Hematopoietic multipotent progenitor cell treated with erythropoietin and hydrocortisone succinate and interleukin-3 and kit ligand, for 15 days (in vitro differentiated cells): ENCODE results near the gene WDR81.
"Not testable (repeated sequence)": the region's sequence is repeated elsewhere in the genome, so short reads cannot be mapped to it uniquely, and the experiment has no call there.

ENCODE experiments used
- DNase-seq: peaks from one replicate; pipeline ENCODE4 v3.0.0-alpha.2; 2015; ENCODE audit warnings: low spot score

The WDR81 gene

DNA sequence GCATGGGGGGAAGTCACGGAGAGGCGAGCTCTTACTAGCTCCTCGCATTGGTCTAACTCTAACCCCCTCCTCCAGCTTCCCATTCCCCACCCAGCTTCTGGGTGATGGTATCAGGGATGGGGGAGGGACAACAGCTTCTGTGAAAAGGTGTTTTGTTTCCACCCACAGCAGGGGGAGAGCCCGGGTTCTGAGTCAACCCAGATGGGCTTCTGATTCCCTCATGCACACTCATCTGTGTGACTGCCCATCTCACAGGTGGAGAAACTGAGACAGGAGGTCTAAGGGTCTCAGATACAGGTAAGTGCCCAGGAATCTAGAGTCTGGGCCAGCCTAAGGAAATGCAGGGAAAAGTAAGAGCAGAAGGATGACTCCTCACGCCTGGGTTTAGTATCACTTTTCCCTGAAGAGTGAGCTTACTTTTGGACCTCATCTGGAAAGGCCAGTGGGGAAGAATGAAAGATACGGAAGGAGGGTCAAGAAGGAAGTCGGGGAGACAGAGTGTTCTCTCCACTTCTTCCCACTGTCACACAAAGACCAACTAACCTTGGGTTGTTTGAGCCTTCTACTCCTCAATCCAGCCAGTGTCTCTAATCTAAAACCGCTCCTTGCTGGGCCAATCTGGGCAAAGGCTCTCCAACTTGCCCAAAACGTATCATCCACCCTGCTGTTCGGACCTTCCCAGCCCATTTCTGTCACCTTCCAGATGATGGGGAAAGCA lies 11.2 kb upstream of the WDR81 start:
- DNase-seq: no peak

DNA sequence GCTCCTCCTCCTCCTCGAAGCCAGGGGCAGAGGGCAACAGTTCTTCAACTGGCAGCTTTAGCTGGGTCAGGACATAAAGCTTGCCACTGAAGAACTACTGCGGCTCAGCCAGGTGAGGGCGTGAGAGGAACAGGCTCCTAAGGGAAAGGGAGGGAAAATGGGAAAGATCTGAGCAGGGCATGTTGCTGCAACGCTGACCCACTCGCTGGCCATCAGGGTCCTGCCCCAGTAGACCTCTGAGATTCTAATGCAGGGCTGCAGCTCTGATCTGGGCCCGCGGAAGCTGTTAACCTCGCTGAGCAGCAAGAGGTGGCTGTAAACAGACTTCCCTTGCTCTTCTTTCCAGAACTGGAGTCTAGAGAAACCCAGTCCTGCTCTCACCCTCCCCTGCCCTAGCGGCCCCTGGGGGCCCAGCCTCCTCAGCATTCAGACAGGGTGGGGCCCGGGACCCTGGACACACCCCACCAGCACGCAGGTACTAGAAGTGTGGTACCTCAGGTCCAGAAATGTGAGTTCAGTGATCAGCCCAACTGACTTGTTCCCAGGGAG lies 10.6 kb upstream of the WDR81 start:
- DNase-seq: no peak

DNA sequence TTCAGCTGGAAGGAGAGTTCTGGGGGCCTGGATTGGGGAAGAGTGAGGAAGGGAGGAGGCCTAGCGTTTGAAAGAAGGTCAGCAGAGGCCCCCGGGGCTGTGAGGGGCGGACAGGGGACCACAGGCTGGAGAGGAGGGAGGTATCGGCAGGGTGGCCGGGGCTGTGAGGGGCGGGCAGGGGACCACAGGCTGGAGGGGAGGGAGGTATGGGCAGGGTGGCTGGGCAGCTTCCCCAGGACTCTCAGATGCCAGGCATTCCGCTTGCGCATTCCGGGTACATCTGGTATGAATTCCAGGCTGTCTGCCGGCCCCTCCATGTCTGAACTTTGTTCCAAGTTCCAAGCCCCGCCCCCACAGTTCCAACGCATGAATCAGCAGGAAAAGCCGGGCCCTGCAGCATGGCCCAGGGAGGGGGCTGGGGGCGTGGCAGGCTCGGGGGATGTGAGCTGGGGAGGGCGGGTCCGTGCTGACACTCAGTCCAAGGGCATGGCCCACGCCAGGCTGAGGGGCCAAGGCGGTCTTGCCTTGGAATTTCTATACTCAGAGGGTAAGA lies 10.0 kb upstream of the WDR81 start:
- peak; percentile 79 for DNase-seq

DNA sequence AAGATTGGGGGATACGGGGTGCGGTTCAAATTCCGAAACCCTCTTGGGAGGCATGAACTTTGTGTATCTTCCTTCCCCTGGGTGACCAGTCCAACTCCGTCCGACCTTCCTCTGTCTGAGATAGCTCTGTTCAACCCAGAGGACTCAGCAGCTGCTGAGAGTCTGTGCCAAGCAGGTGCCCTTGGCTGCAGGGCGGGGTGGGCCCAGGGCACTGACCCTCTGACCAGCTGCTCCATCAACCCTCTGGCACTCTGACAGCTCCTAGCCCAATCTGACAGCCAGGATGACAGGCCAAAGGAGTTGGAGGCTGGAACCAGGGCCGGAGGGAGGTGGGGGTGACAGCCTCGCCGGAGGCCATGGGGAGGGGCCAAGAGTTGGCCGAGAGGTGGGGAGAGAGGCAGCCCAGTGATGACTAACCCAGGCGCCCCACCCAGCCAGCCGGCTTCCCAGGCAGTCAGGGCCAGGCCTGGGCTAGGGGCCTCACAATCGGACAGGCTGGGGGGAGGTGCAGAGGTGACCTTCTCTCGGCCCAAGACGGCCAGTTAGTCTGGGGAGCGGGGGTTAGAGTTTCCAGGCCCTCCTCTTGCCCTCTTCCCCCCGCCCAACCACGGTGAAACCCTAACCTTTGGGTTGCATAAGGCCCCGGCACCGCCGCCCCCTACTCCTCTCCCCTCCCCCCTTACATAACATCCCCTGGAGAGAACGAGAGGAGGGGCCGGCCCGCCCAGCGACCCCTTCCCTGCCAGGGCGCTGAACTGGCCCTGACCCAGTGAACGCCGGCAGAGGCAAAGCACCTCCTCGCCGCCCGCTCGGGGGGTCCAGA lies 9.3 kb upstream of the WDR81 start:
- DNase-seq: peak; percentile 87

DNA sequence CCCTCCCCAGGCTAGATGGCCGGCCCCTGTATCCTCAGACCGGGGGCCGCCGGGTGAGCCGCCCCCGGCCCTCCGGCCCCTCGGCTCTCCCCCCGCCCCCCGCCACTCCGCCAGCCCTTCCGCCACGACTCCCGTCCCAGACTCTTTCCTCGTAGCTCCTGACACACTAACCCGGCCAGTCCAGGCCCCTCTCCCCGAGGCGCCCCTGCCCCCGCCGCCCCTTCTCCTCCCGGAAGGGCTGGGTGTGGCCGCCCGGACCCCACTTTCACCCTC lies 8.8 kb upstream of the WDR81 start:
- DNase-seq: no peak

DNA sequence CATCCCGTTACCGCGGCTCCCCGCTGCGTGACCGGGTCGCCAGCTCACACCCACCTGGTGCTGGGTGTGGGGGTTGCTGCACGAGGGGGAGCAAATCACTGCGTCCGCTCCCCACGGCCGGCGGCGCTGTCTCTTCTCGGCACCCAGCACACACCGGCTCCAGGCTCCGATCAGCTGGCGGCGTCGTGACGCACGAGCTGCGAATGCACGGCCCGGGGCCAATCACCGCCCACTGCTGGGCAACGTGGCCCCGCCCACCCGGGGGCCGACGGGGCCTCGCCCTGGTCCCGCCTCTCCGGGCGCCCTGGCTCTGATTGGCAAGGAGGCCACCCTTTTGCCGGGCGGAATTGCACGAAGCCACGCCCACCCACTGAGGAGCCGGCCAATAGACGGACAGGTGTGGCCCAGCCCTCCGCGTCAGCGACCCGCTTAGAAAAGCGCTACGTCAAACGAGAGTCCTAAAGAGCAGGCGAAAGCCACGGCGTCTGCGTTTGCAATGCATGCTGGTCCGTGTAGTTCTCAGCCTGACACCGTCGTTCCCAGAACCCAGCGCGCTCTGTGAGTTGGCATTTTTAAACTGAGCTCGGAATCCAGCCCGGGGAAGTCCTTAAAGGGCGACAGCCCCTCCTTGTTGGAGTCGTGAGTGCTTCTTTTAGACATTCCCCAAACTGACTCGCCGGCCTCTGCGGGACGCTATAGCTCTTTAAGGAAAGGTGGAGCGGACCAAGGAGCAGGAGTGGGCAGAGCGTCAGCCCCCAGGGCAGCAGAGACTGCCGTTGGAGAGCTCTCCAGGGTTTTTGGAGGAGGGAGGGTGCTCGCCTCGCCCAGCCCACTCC lies 8.2 kb upstream of the WDR81 start:
- peak; percentile 100 for DNase-seq

DNA sequence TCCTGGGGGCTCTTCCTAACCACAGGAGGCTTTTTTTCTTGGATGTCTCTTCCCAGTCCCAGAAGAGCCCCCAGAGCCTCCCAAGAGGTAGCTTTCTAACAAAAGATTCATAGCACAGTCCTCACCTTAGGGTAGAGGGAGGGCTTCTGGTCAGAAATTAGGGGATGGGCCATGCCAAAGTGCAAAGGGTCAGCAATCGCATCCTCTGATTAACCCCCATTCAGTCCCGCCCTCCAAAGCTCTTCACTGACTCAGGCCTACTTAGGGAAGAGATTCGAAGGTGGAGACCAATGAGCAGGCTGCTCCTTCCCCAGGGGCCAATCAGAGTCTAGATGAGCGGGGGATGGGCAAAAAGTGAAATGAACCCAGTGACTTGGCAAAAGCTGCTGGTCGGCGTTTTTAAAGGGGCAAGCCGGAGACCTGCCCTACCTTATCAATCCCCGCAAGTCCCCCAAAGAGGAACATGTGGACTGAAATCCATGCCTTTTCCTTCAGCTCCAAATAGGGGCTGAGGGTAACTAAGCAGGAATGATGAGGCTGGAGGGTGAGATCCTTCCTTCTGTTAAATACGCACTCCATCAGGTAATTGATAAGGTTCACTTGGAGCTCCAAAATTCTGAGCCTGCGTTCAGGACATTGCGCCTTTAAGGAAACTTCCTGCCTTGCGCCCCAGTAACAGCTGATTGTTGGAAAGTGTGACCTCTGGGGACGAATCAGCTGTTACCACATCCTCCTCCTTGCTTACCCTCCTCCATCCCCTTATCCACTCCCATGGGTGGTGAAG lies 7.4 kb upstream of the WDR81 start:
- DNase-seq: peak; percentile 99

DNA sequence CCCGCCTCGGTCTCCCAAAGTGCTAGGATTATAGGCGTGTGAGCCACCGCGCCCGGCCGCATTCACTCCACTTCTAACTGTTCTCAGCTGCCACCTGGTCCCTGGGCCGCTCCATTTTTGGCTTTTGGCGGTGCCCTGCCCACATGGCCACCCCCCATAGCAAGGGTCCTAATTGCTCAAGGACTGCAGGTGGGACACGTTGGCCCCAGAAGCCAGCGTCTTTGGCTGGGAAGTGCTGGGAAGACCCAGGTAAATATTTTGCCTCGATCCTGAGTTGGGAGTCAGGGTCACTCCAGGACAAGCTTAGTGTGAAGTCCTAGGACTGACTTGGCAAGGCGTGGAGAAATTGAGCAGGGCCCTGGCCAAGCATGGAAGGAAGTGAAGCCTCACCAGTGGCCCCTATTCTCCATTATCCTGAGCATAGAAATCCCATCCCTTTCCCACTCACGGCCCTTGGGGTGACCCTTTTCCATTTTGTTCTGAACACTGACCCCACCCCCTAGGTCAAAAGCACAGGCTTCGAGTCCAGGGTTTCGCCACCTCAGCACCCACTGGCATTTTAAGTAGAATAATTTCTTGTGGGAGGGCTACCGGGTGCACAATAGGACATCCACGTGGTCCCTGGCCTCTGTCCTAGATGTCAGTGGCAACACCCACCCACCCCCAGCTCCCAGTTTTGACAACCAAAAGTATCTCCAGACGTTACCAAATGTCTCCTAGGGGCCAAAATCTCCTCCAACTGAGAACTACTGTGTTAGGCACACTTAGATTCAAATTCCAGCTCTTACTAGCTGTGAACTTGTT lies 5.9 kb upstream of the WDR81 start:
- DNase-seq: no peak

DNA sequence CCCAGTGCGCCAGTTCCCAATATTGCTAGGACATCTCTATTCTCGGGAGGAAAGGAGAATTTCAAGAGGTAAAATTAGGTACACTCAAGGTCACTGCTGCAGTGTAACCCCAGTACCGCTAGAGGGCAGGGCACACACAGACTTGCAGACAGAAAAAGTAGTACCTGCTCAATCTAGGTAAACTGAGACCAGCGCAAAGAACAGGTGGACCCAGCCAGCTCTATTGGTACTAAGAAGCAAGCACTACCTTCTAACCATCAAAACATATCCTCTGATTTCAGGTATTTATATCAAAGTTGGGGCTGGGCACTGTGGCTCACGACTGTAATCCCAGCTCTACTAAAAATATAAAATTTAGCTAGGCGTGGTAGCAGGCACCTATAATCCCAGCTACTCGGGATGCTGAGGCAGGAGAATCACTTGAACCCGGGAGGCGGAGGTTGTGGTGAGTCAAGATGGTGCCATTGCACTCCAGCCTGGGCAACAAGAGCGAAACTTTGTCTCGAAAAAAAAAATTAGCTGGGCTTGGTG lies 3.6 kb upstream of the WDR81 start:
- DNase-seq: peak; percentile 84

DNA sequence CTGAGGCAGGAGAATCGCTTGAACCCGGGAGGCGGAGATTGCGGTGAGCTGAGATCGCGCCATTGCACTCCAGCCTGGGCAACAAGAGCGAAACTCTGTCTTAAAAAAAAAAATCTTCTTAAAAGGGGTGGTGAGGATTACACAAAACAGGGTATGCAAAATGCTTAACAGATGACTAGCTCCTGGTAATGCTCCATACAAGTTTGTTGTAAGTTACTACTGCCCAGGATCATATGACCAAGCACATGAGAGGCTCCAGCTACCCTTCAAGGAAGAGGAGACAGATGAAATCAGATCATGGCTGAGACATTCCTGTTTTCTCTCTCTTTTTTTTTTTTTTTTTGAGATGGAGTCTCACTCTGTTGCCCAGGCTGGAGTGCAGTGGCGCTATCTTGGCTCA lies 2.5 kb upstream of the WDR81 start:
- DNase-seq: not testable (repeated sequence)

DNA sequence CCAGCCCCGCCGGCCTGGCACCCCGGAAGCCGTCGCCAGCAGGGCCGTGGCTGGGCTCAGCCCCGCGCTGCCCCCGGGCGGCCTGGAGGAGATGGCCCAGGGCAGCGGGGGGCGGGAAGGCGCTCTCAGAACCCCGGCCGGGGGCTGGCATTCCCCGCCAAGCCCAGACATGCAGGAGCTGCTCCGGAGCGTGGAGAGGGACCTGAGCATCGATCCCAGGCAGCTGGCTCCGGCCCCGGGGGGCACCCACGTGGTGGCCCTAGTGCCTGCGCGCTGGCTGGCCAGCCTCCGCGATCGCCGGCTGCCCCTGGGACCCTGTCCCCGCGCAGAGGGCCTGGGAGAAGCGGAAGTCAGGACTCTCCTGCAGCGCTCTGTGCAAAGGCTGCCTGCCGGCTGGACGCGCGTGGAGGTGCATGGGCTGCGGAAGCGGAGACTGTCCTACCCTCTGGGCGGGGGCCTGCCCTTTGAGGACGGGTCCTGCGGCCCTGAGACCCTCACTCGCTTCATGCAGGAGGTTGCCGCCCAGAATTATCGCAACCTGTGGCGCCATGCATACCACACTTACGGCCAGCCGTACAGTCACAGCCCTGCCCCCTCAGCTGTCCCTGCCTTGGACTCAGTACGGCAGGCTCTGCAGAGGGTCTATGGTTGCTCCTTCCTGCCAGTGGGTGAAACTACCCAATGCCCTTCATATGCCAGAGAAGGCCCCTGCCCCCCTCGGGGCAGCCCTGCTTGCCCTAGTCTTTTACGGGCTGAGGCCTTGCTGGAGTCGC lies 551 bp downstream of the WDR81 start:
- DNase-seq: no peak

DNA sequence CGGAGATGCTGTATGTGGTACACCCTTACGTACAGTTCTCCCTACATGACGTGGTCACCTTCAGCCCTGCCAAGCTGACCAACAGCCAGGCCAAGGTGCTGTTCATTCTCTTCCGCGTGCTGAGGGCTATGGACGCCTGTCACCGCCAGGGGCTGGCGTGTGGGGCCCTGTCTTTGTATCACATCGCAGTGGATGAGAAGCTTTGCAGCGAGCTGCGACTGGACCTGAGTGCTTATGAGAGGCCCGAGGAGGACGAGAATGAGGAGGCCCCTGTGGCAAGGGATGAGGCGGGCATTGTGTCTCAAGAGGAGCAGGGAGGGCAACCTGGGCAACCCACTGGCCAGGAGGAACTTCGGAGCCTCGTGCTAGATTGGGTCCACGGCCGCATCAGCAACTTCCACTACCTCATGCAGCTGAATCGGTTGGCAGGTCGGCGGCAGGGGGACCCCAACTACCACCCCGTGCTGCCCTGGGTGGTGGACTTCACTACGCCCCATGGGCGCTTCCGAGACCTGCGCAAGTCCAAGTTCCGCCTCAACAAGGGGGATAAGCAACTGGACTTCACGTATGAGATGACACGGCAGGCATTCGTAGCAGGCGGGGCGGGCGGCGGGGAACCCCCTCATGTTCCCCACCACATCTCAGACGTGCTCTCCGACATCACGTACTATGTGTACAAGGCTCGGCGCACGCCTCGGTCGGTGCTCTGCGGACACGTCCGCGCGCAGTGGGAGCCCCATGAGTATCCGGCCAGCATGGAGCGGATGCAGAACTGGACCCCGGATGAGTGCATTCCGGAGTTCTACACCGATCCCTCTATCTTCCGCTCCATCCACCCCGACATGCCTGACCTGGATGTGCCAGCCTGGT lies 1.4 kb downstream of the WDR81 start:
- DNase-seq: no peak

DNA sequence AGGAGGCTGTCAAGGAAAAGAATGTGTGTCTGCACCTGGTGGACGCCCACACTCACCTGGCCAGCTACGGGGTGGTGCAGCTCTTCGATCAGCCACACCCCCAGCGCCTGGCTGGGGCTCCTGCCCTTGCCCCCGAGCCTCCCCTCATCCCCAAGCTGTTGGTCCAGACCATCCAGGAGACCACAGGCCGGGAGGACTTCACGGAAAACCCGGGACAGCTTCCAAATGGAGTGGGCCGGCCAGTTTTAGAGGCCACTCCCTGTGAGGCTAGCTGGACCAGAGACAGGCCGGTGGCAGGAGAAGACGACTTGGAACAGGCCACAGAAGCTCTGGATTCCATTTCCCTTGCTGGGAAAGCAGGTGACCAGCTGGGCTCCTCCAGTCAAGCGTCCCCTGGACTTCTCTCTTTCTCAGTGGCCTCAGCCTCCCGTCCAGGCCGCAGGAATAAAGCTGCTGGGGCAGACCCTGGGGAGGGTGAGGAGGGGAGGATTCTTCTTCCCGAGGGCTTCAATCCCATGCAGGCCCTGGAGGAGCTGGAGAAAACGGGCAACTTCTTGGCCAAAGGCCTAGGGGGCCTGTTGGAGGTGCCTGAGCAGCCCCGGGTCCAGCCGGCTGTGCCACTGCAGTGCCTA lies 2.2 kb downstream of the WDR81 start:
- no peak for DNase-seq

DNA sequence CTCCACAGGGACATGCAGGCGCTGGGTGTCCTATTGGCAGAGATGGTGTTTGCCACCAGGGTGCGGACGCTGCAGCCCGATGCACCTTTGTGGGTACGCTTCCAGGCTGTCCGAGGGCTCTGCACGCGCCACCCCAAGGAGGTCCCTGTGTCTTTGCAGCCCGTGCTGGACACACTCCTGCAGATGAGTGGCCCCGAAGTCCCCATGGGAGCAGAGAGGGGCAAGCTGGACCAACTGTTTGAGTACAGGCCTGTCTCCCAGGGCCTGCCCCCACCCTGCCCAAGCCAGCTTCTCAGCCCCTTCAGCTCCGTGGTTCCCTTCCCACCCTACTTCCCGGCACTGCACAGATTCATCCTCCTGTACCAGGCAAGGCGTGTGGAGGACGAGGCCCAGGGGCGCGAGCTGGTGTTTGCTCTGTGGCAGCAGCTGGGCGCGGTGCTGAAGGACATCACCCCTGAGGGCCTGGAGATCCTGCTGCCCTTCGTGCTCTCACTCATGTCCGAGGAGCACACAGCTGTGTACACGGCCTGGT lies 2.8 kb downstream of the WDR81 start:
- DNase-seq: no peak

DNA sequence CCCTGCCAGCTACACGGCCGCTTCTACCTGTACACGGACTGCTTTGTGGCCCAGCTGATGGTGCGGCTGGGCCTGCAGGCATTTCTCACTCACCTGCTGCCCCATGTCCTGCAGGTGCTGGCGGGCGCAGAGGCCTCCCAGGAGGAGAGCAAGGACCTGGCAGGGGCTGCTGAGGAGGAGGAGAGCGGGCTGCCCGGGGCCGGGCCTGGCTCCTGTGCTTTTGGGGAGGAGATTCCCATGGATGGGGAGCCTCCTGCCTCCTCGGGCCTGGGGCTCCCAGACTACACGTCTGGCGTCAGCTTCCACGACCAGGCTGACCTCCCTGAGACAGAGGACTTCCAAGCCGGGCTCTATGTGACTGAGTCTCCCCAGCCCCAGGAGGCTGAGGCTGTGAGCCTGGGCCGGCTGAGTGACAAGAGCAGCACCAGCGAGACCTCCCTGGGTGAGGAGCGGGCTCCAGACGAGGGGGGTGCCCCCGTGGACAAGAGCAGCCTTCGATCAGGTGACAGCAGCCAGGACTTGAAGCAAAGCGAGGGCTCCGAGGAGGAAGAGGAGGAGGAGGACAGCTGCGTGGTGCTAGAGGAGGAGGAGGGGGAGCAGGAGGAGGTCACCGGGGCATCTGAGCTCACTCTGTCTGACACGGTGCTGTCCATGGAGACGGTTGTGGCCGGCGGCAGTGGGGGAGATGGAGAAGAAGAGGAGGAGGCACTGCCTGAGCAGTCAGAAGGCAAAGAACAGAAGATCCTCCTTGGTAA lies 3.5 kb downstream of the WDR81 start:
- no peak for DNase-seq

DNA sequence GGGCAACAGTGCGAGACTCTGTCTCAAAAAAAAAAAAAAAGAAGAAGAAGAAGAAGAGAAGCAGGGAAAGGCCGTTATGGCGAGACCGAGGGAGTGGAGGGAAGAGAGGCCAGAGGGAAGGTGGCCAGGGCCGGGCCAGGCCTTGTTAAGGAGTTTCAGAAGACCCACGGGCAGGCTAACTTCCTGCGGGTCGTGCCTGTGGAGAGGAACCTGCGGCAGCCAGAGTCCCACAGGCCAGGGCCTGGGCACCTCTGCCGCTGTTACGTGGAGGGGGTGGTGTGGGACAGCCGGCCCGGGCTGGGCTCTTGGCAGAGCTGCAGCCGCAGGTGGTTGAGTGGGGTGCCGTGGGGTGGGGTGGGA lies 5.4 kb downstream of the WDR81 start:
- no peak for DNase-seq
